Bronchial epithelial cell (primary cell): ENCODE data around the gene VPS33A. TPM values are rescaled to one million over a fixed set of nuclear protein-coding genes. Genes with fewer than 3 reads are reported as not detected.
"Not testable (repeated sequence)": the region's sequence is repeated elsewhere in the genome, so short reads cannot be mapped to it uniquely, and the experiment has no call there.

Experiments used
- DNase-seq: peaks from one replicate; pipeline ENCODE4 v3.0.0-alpha.2; 2010; ENCODE audit warnings: low read depth
- FAIRE-seq: peaks from 2 replicates; lab custom pipeline; 2011; peaks lifted over from hg19 to GRCh38; lab: Jason Lieb, UNC
- H3K27me3 ChIP-seq: 2 replicates; pipeline ENCODE4 v1.5.1; 2011; ENCODE audit warnings: low read length; ENCODE audit not compliant: control insufficient read depth, insufficient read depth
- H3K36me3 ChIP-seq: 2 replicates; pipeline ENCODE4 v1.5.1; 2011; ENCODE audit warnings: low read length; ENCODE audit not compliant: control insufficient read depth, insufficient read depth
- H3K4me3 ChIP-seq: 2 replicates; pipeline ENCODE4 v1.5.1; 2011; ENCODE audit warnings: mild to moderate bottlenecking, low read depth, low read length, control low read depth
- total RNA-seq: library from RNA; depleted of rRNA; stranded (reverse); fragments of >200 nt; gene quantifications from 2 replicates; pipeline ENCODE4 v1.2.1, GENCODE V29; 2014
- TF ChIP-seq, protein P1 (sequence below): IDR thresholded peaks from 2 replicates; pipeline ENCODE4 v1.5.1; 2011; ENCODE audit warnings: mild to moderate bottlenecking, moderate library complexity, low read length, control low read depth, inconsistent platforms; ENCODE audit not compliant: insufficient read depth, severe bottlenecking

The VPS33A gene
- total RNA-seq, 1 donor from 2014 or later = 17.1 TPM

DNA sequence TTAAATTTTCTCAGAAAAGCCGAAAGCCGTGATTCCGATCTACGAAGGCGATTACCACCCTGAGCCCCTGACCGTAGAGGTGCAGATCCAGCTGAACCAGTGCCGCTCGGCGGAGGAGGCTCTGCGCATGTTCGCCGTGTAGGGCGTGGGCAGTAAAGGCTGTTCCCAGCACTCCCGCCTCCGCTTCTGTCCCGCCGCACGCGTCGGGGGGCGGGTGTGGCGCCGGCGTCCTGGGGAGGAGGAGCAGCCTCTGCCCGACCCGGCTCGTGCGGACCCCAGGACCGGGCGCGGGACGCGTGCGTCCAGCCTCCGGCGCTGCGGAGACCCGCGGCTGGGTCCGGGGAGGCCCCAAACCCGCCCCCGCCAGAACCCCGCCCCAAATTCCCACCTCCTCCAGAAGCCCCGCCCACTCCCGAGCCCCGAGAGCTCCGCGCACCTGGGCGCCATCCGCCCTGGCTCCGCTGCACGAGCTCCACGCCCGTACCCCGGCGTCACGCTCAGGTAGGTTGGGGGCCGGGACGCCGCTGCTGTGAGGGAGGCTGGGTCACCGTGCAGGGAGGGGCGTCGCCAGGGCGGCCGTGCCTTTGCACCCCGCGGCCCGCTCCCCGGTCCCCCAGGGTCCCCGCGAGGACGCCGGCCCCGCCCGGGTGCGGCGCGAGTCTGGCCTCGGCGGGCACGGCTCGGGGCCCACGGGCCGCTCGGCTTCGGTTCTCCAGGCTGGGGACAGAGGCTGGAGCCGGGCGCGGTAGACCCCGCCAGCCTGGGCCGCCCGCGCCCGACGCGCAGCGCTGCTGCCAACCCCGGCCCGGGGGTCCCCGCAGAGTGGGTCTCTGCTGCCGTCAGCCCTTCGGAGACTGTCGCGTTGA lies 62.8 kb downstream of the VPS33A start, which contains the start of gene B3GNT4:
Gene B3GNT4, plus strand, starts transcription at position 409 of the 866 bp plus-strand sequence. CDS start 910 bp downstream, outside the sequence.
- Histone ChIP-seq H3K27me3 (no peaks in the 10 kb centered on the region), H3K4me3 (peak within 1 kb of the TSS; percentile 60), H3K36me3 (peaks cover 6% of the 10 kb centered on the region)
- DNase-seq = peak; percentile 64
- TF ChIP-seq, protein P1, sequence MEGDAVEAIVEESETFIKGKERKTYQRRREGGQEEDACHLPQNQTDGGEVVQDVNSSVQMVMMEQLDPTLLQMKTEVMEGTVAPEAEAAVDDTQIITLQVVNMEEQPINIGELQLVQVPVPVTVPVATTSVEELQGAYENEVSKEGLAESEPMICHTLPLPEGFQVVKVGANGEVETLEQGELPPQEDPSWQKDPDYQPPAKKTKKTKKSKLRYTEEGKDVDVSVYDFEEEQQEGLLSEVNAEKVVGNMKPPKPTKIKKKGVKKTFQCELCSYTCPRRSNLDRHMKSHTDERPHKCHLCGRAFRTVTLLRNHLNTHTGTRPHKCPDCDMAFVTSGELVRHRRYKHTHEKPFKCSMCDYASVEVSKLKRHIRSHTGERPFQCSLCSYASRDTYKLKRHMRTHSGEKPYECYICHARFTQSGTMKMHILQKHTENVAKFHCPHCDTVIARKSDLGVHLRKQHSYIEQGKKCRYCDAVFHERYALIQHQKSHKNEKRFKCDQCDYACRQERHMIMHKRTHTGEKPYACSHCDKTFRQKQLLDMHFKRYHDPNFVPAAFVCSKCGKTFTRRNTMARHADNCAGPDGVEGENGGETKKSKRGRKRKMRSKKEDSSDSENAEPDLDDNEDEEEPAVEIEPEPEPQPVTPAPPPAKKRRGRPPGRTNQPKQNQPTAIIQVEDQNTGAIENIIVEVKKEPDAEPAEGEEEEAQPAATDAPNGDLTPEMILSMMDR = no peak
- no peak for FAIRE-seq

DNA sequence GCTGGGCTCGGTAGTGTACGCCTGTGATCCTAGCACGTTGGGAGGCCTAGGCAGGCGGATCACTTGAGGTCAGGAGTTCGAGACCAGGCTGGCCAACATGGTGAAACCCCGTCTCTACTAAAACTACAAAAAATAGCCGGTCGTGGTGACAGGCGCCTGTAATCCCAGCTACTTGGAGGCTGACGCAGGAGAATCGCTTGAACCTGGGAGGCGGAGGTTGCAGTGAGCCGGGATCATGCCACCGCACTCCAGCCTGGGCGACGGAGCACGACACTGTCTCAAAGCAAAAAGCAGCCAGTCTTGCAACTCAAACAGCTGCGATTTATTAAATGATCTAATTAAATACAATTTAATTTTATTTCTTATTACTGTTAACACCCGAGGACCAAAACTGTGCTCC lies 63.5 kb downstream of the VPS33A start:
- FAIRE-seq, H3K36me3 ChIP-seq, DNase-seq, H3K27me3 ChIP-seq: not testable (repeated sequence)
- H3K4me3 ChIP-seq = peak overlapping the region; percentile 60

DNA sequence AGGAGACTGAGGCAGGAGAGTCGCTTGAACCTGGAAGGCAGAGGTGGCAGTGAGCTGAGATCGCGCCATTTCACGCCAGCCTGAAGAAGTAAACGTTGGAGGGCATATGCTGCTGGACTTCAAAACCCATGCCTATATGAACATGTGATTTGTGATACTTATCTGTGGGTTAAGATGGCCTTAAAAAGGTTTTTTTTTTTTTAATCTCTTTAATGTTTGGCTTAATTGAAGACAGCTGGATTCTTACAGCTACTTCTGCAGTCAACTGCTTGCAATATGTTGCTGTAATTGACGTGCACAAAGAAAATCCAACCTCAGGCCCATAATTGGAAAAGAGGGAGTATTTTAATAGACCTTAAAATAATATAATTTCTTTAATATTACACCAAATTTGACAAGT lies 64.3 kb downstream of the VPS33A start:
- Histone ChIP-seq H3K4me3 (no peak overlapping the region), H3K27me3 (no peaks in the 10 kb centered on the region), H3K36me3 (no peaks in the 10 kb centered on the region)
- FAIRE-seq = no peak
- TF ChIP-seq, protein P1 = no peak
- no peak for DNase-seq

DNA sequence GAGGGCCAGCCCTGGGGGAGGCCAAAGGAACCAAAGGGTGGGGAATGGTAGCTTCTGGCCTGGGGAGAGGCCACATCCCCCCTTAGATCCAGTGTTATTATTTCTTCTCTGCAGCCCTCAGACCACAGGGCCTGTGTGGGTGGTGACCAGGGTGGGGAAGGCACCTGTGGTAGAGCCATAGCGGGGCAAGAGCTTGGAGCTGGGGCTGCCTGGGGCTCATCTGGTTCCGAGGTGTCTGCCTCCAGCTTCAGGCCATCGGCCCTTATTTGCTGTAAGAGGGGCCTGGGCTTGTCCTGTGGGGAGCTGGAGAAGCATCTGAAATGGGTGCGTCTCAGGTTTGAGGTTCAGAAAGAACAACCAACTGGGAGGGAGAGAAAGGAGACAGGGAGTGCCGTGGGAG lies 64.9 kb downstream of the VPS33A start:
- TF ChIP-seq, protein P1 = no peak
- Histone ChIP-seq H3K27me3 (no peaks in the 10 kb centered on the region), H3K36me3 (no peaks in the 10 kb centered on the region), H3K4me3 (no peak overlapping the region)
- no peak for DNase-seq
- FAIRE-seq = no peak

DNA sequence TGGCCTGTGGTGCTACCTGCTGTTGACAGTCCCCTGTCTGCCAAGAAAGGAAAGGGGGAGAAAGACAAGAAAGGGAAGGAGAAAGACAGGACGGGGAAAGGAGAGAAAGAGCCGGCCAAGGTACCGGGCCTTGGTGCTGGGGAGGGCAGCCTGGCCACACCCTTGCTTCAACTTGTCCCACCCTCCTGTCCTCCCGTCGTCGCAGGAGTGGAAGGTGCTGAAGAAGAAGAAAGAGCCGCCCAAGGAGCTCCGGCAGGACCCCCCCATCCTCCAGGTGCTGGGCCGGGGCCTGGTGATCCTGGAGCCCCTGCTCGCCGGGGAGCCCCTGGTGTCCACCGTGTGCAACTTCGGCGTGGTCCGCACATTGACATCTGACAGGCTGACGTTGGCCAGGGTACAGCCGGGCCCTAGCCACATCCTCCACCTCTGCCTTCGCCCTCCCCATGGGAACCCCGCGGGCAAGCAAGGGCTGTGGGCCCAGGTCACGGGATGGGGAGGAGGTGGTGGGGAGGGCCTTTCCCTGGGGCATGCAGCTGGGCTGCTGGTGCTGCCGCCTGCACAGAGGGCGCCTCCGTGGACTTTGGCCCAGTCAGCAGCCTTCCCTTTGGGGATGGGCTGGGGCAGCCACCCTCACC lies 65.6 kb downstream of the VPS33A start:
- Histone ChIP-seq H3K4me3 (no peak overlapping the region), H3K27me3 (no peaks in the 10 kb centered on the region), H3K36me3 (no peaks in the 10 kb centered on the region)
- DNase-seq (no peak), FAIRE-seq (no peak)
- TF ChIP-seq, protein P1 = no peak
